Stomach (tissue), 9 donors: ENCODE data around the gene NEMP1. TPM values are rescaled to one million over a fixed set of nuclear protein-coding genes. Genes with fewer than 3 reads are reported as not detected.
"Not testable (repeated sequence)": the region's sequence is repeated elsewhere in the genome, so short reads cannot be mapped to it uniquely, and the experiment has no call there.

Experiments
- DNase-seq, 2 donors: peaks; one replicate each; pipeline versions ENCODE4 v3.0.0 to v3.0.0-alpha.2; 2013 to 2019
- H3K27ac ChIP-seq, 5 donors: fragments of 200-600 bp in 4 of 5; sonication (generic) in 4 of 5; one replicate each; pipeline ENCODE4 v1.5.1; 2013 to 2019; ENCODE audit warnings: mild to moderate bottlenecking in 1 of 5, moderate library complexity in 1 of 5
- H3K27me3 ChIP-seq, 3 donors: fragments of 200-600 bp; sonication (generic); one replicate each; pipeline ENCODE4 v1.5.1; 2017 to 2019; ENCODE audit warnings: mixed run types in 1 of 3
- H3K36me3 ChIP-seq, 4 donors: fragments of 200-600 bp; sonication (generic); 1 replicate in 3 of 4; 2 replicates in 1 of 4; pipeline ENCODE4 v1.5.1; 2016 to 2019
- H3K4me1 ChIP-seq, 4 donors: fragments of 200-600 bp; sonication (generic); one replicate each; pipeline ENCODE4 v1.5.1; 2016 to 2019
- H3K4me3 ChIP-seq, 4 donors: fragments of 200-600 bp; sonication (generic) in 3 of 4; one replicate each; pipeline ENCODE4 v1.5.1; 2016 to 2019; ENCODE audit warnings: mild to moderate bottlenecking in 1 of 4
- H3K9me3 ChIP-seq, 4 donors: fragments of 200-600 bp; sonication (generic); one replicate each; pipeline ENCODE4 v1.5.1; 2016 to 2019
- CTCF ChIP-seq, 7 experiments: fragments of 450-650 bp in 4 of 7; fragments of 200-600 bp in 3 of 7; sonication (generic) in 3 of 7; IDR thresholded peaks; one replicate each; pipeline ENCODE4 v1.5.1; 2016 to 2019; ENCODE audit warnings: antibody characterized with exemption in 7 of 7, control low read depth in 2 of 7, mild to moderate bottlenecking in 1 of 7
- EP300 ChIP-seq: sonication (generic); formaldehyde crosslinking; IDR thresholded peaks from one replicate; pipeline ENCODE4 v1.6.1; 2017; ENCODE audit warnings: antibody characterized with exemption
- POLR2A ChIP-seq, 4 donors: fragments of 450-650 bp; IDR thresholded peaks; one replicate each; pipeline ENCODE4 v1.6.1; 2016; ENCODE audit warnings: antibody characterized with exemption in 4 of 4, control low read depth in 2 of 4, mild to moderate bottlenecking in 1 of 4, moderate library complexity in 1 of 4
- POLR2AphosphoS5 ChIP-seq, 3 donors: sonication (generic); formaldehyde crosslinking; IDR thresholded peaks; one replicate each; pipeline ENCODE4 v1.6.1; 2016; ENCODE audit warnings: antibody characterized with exemption in 3 of 3
- WGBS, 5 donors: extraction: QIAGEN DNeasy Blood & Tissue Kit in 3 of 5; methylation state at CpG; one replicate each; pipeline versions ENCODE4 v1.1.5 to v1.1.7; 2013 to 2018; 5-methylcytosine and 5-hydroxymethylcytosine counted together
- intact Hi-C: fragments of 100-400 bp; cut with DNase I; formaldehyde crosslinking; loops from one replicate; pipeline ENCODE4 v1.15.1; 2023; ENCODE audit warnings: low total_unique reads
- polyA plus RNA-seq, 3 donors: library from polyadenylated mRNA; stranded (reverse); fragments of 200-250 nt; gene quantifications; one replicate each; pipeline ENCODE4 v1.2.3, GENCODE V29; 2013
- total RNA-seq, 5 donors: library from RNA; depleted of rRNA; stranded (reverse); fragments of >200 nt; gene quantifications; one replicate each; pipeline versions ENCODE4 v1.1.0 to v1.2.3, GENCODE V29; 2014 to 2016
- donor health status: healthy with polysubstance abuse.
- donor health status: Bipolar disorder and iron deficiency.
- donor health status: healthy.

The NEMP1 gene
- total and polyA plus RNA-seq, 8 donors: 1.1 to 16.7 (median 2.5) TPM

GRCh38 chr12:57022324-57022723 lies 56.3 kb downstream of the NEMP1 start:
- H3K4me3 ChIP-seq, H3K36me3 ChIP-seq, intact Hi-C loops, H3K27me3 ChIP-seq, DNase-seq, H3K9me3 ChIP-seq: not testable (repeated sequence)
- TF ChIP-seq POLR2AphosphoS5 (IDR thresholded peaks at IDR 0.05): peak in 1 of 3 donors; percentile 9
- peaks cover 0 to 24% (median 0%) of the 10 kb centered on the region in 4 donors for H3K4me1 ChIP-seq
- peak overlapping the region in 1 of 5 donors; percentile 21 for H3K27ac ChIP-seq
- 76 to 83% (median 80%) methylated on average over 5 of the region's 5 CpGs for WGBS, 5 donors

- DNase-seq: no peak
- intact Hi-C loops: no loop called here
- Histone ChIP-seq H3K4me3 (no peak overlapping the region), H3K36me3 (no peaks in the 10 kb centered on the region), H3K9me3 (no peaks in the 10 kb centered on the region), H3K27ac (no peak overlapping the region), H3K4me1 (peaks cover 0 to 12% (median 0%) of the 10 kb centered on the region in 4 donors), H3K27me3 (peaks cover 0 to 14% (median 4%) of the 10 kb centered on the region in 3 donors)
- WGBS, 5 donors: 81 to 88% (median 87%) methylated on average over 9 of the region's 9 CpGs
- no peak for TF ChIP-seq POLR2A (IDR thresholded peaks at IDR 0.05)
- TF ChIP-seq POLR2AphosphoS5 (IDR thresholded peaks at IDR 0.05): no peak
- TF ChIP-seq CTCF (IDR thresholded peaks at IDR 0.05): no peak
- no peak for TF ChIP-seq EP300
Measured at GRCh38 chr12:57019983-57020719, 58.4 kb downstream of the NEMP1 start.

- Histone ChIP-seq H3K36me3 (no peaks in the 10 kb centered on the region), H3K4me1 (peaks cover 0 to 5% (median 0%) of the 10 kb centered on the region in 4 donors), H3K27ac (no peak overlapping the region), H3K9me3 (no peaks in the 10 kb centered on the region), H3K27me3 (peaks cover 0 to 26% (median 4%) of the 10 kb centered on the region in 3 donors), H3K4me3 (no peak overlapping the region)
- intact Hi-C loops: no loop called here
- no peak for TF ChIP-seq POLR2AphosphoS5 (IDR thresholded peaks at IDR 0.05)
- no peak for TF ChIP-seq EP300
- no peak for TF ChIP-seq POLR2A (IDR thresholded peaks at IDR 0.05)
- no peak for TF ChIP-seq CTCF (IDR thresholded peaks at IDR 0.05)
- no peak for DNase-seq
- WGBS, 5 donors: 76 to 91% (median 80%) methylated on average over 1 of the region's 1 CpG
Measured at GRCh38 chr12:57018906-57019305, 59.7 kb downstream of the NEMP1 start.

GRCh38 chr12:57018353-57018752 lies 60.2 kb downstream of the NEMP1 start:
- H3K27ac ChIP-seq, H3K36me3 ChIP-seq, H3K4me3 ChIP-seq, intact Hi-C loops, H3K9me3 ChIP-seq, DNase-seq, H3K4me1 ChIP-seq: not testable (repeated sequence)
- WGBS, 5 donors: 62 to 73% (median 65%) methylated on average over 5 of the region's 5 CpGs
- H3K27me3 ChIP-seq: peaks cover 0 to 31% (median 4%) of the 10 kb centered on the region in 3 donors

GRCh38 chr12:57016348-57016747 lies 62.2 kb downstream of the NEMP1 start, which contains the start of gene TAC3:
TAC3 (minus strand) TSS chr12:57016529; CDS start chr12:57015797, 732 bp downstream.
- no peaks in the 10 kb centered on the region for H3K4me1 ChIP-seq
- no peak within 1 kb of the TSS for H3K27ac ChIP-seq
- intact Hi-C loops: no loop called here
- TF ChIP-seq POLR2A (IDR thresholded peaks at IDR 0.05) (no peak), POLR2AphosphoS5 (IDR thresholded peaks at IDR 0.05) (no peak), EP300 (no peak), CTCF (IDR thresholded peaks at IDR 0.05) (no peak)
- H3K9me3 ChIP-seq: no peaks in the 10 kb centered on the region
- H3K36me3 ChIP-seq: no peaks in the 10 kb centered on the region
- peaks cover 0 to 36% (median 4%) of the 10 kb centered on the region in 3 donors for H3K27me3 ChIP-seq
- H3K4me3 ChIP-seq: no peak within 1 kb of the TSS
- peak in 1 of 2 donors; percentile 37 for DNase-seq
- WGBS, 5 donors: 26 to 56% (median 33%) methylated on average over 6 of the region's 6 CpGs
